H1 (cell line): Measurements from ENCODE around the gene SPTBN5. TPM values are rescaled to one million over a fixed set of nuclear protein-coding genes. Genes with fewer than 3 reads are reported as not detected.
A peak's percentile ranks its signal among the peaks of the same experiment; 100 is the strongest.

ENCODE experiments used
- CTCF ChIA-PET: fragments of 300-600 bp; sonication (Branson Sonifier 250); formaldehyde crosslinking; loops from one replicate; lab custom pipeline; 2021; ENCODE audit not compliant: partially characterized antibody; lab: Charles Lee
- POLR2A ChIA-PET: fragments of 300-600 bp; sonication (Branson Sonifier 250); formaldehyde crosslinking; loops from one replicate; lab custom pipeline; 2021; ENCODE audit warnings: inconsistent platforms; ENCODE audit not compliant: partially characterized antibody; lab: Charles Lee
- DNase-seq, 2 experiments: peaks; one replicate each; pipeline versions ENCODE4 v3.0.0 to v3.0.0-alpha.2; 2010 to 2022; ENCODE audit warnings: low spot score in 2 of 2, low read depth in 1 of 2, mixed read lengths in 1 of 2
- FAIRE-seq: peaks from 2 replicates; lab custom pipeline; 2011; peaks lifted over from hg19 to GRCh38; lab: Jason Lieb, UNC
- H2AFZ ChIP-seq: 2 replicates; pipeline ENCODE4 v1.8.1; 2012; ENCODE audit warnings: low read length, inconsistent platforms
- H2AK5ac ChIP-seq: 2 replicates; pipeline ENCODE4 v1.6.1; 2013; ENCODE audit warnings: low read depth, low read length
- H2BK120ac ChIP-seq: replicated peaks from 2 replicates; pipeline ENCODE3; 2013; ENCODE audit warnings: low read depth, low read length, inconsistent platforms
- H2BK12ac ChIP-seq: 2 replicates; pipeline ENCODE4 v1.6.1; 2013; ENCODE audit warnings: low read depth, low read length
- H2BK15ac ChIP-seq: 2 replicates; pipeline ENCODE4 v1.6.1; 2013; ENCODE audit warnings: low read length
- H2BK20ac ChIP-seq: 2 replicates; pipeline ENCODE4 v1.6.1; 2013; ENCODE audit warnings: low read length
- H2BK5ac ChIP-seq: 2 replicates; pipeline ENCODE4 v1.6.1; 2013; ENCODE audit warnings: low read depth, low read length
- H3K14ac ChIP-seq: 2 replicates; pipeline ENCODE4 v1.6.1; 2013; ENCODE audit warnings: inconsistent platforms; ENCODE audit not compliant: insufficient read length
- H3K18ac ChIP-seq: 2 replicates; pipeline ENCODE4 v1.6.1; 2013; ENCODE audit warnings: low read length; ENCODE audit errors: extremely low read depth
- H3K23ac ChIP-seq: 2 replicates; pipeline ENCODE4 v1.6.1; 2013; ENCODE audit warnings: inconsistent platforms; ENCODE audit not compliant: insufficient read length
- H3K23me2 ChIP-seq: 2 replicates; pipeline ENCODE4 v1.6.1; 2013; ENCODE audit warnings: low read depth, low read length
- H3K27ac ChIP-seq: 2 replicates; pipeline ENCODE4 v1.6.1; 2011; ENCODE audit warnings: low read depth, low read length, inconsistent platforms
- H3K27me3 ChIP-seq, 4 experiments: replicated peaks in 1 of 4; 1 replicate in 1 of 4; 2 replicates in 3 of 4; pipeline versions ENCODE4 v1.6.1 to v1.8.1; 2011 to 2013; ENCODE audit warnings: low read length in 3 of 4, mild to moderate bottlenecking in 3 of 4, inconsistent platforms in 2 of 4, mixed read lengths in 2 of 4, moderate library complexity in 1 of 4; ENCODE audit not compliant: control insufficient read depth in 3 of 4, insufficient read depth in 3 of 4; ENCODE audit errors: extremely low read depth in 1 of 4
- H3K36me3 ChIP-seq, 4 experiments: 2 replicates each; pipeline versions ENCODE4 v1.6.1 to v1.8.1; 2011 to 2013; ENCODE audit warnings: mild to moderate bottlenecking in 4 of 4, low read length in 3 of 4, moderate library complexity in 2 of 4, control low read depth in 1 of 4, inconsistent platforms in 1 of 4; ENCODE audit not compliant: insufficient read depth in 4 of 4, control insufficient read depth in 2 of 4
- H3K4ac ChIP-seq: replicated peaks from 2 replicates; pipeline ENCODE3; 2013; ENCODE audit warnings: low read length, low read depth, mixed read lengths, inconsistent platforms; ENCODE audit not compliant: insufficient read length
- H3K4me1 ChIP-seq, 4 experiments: replicated peaks in 1 of 4; 1 replicate in 1 of 4; 2 replicates in 3 of 4; pipeline versions ENCODE4 v1.6.1 to v1.8.1; 2011 to 2013; ENCODE audit warnings: low read length in 3 of 4, inconsistent platforms in 2 of 4, mixed read lengths in 1 of 4; ENCODE audit not compliant: insufficient read depth in 4 of 4, control insufficient read depth in 3 of 4
- H3K4me2 ChIP-seq, 2 experiments: 2 replicates each; pipeline versions ENCODE4 v1.6.1 to v1.8.1; 2011 to 2013; ENCODE audit warnings: low read depth in 2 of 2, low read length in 2 of 2, control low read depth in 1 of 2, inconsistent platforms in 1 of 2, mild to moderate bottlenecking in 1 of 2; ENCODE audit not compliant: insufficient read depth in 1 of 2
- H3K4me3 ChIP-seq, 4 experiments: fragments of 200-600, 300-600 bp in 1 of 4; sonication (generic), shearing (Covaris generic), sonication (Bioruptor Twin) in 1 of 4; 2 replicates each; pipeline versions ENCODE4 v1.5.1 to v1.8.1; 2011 to 2016; ENCODE audit warnings: low read length in 4 of 4, low read depth in 3 of 4, control low read depth in 2 of 4, inconsistent platforms in 2 of 4, mild to moderate bottlenecking in 2 of 4, mixed read lengths in 1 of 4, moderate library complexity in 1 of 4; ENCODE audit not compliant: insufficient read depth in 2 of 4; ENCODE audit errors: extremely low read depth in 1 of 4
- H3K56ac ChIP-seq: replicated peaks from 2 replicates; pipeline ENCODE3; 2013; ENCODE audit warnings: low read depth, mild to moderate bottlenecking, mixed read lengths, low read length, inconsistent platforms; ENCODE audit not compliant: insufficient read length
- H3K79me1 ChIP-seq: 2 replicates; pipeline ENCODE4 v1.6.1; 2013; ENCODE audit warnings: low read depth, low read length, control low read depth
- H3K79me2 ChIP-seq, 2 experiments: 2 replicates each; pipeline versions ENCODE4 v1.6.1 to v1.8.1; 2012 to 2013; ENCODE audit warnings: low read length in 2 of 2, mild to moderate bottlenecking in 2 of 2, inconsistent platforms in 1 of 2; ENCODE audit not compliant: insufficient read depth in 2 of 2, control insufficient read depth in 1 of 2
- H3K9ac ChIP-seq, 4 experiments: replicated peaks in 1 of 4; 1 replicate in 1 of 4; 2 replicates in 3 of 4; pipeline versions ENCODE4 v1.6.1 to v1.8.1; 2011 to 2013; ENCODE audit warnings: low read depth in 3 of 4, low read length in 3 of 4, control low read depth in 2 of 4, mild to moderate bottlenecking in 2 of 4, moderate library complexity in 2 of 4, inconsistent platforms in 1 of 4; ENCODE audit errors: extremely low read depth in 1 of 4
- H3K9me3 ChIP-seq, 2 experiments: 2 replicates each; pipeline versions ENCODE4 v1.6.1 to v1.8.1; 2012 to 2013; ENCODE audit warnings: mild to moderate bottlenecking in 2 of 2, moderate library complexity in 2 of 2, control low read depth in 1 of 2, inconsistent platforms in 1 of 2, low read depth in 1 of 2, low read length in 1 of 2, mixed read lengths in 1 of 2; ENCODE audit not compliant: insufficient read depth in 2 of 2
- H4K20me1 ChIP-seq, 2 experiments: replicated peaks in 1 of 2; 2 replicates each; pipeline versions ENCODE3 to v1.8.1; 2011 to 2013; ENCODE audit warnings: inconsistent platforms in 2 of 2, low read length in 2 of 2, mild to moderate bottlenecking in 1 of 2; ENCODE audit not compliant: insufficient read depth in 2 of 2, control insufficient read depth in 1 of 2
- H4K5ac ChIP-seq: 2 replicates; pipeline ENCODE4 v1.6.1; 2013; ENCODE audit warnings: low read length, low read depth, mixed read lengths, inconsistent platforms; ENCODE audit not compliant: insufficient read length
- H4K8ac ChIP-seq: 2 replicates; pipeline ENCODE4 v1.8.0; 2013; ENCODE audit warnings: mild to moderate bottlenecking, moderate library complexity, low read length, inconsistent platforms; ENCODE audit not compliant: insufficient read depth; ENCODE audit errors: extremely low read depth
- H4K91ac ChIP-seq: replicated peaks from 2 replicates; pipeline ENCODE3; 2013; ENCODE audit warnings: low read length, mixed read lengths, inconsistent platforms; ENCODE audit not compliant: insufficient read length
- E2F6 ChIP-seq: IDR thresholded peaks from 2 replicates; pipeline ENCODE4 v1.6.1; 2012; ENCODE audit warnings: inconsistent platforms
- EP300 ChIP-seq, 2 experiments: IDR thresholded peaks; 1 replicate in 1 of 2; 2 replicates in 1 of 2; pipeline ENCODE4 v1.6.1; 2011 to 2012; ENCODE audit warnings: low read depth in 2 of 2, low read length in 2 of 2, mild to moderate bottlenecking in 2 of 2, borderline replicate concordance in 1 of 2, inconsistent platforms in 1 of 2, moderate library complexity in 1 of 2
- HDAC2 ChIP-seq, 2 experiments: fragments of 300-600 bp in 1 of 2; sonication (generic) in 1 of 2; IDR thresholded peaks; 2 replicates each; pipeline ENCODE4 v1.6.1; 2011 to 2012; ENCODE audit warnings: low read depth in 2 of 2, low read length in 2 of 2, mild to moderate bottlenecking in 2 of 2, moderate library complexity in 2 of 2, borderline replicate concordance in 1 of 2, inconsistent platforms in 1 of 2
- JUN ChIP-seq: IDR thresholded peaks from 2 replicates; pipeline ENCODE4 v1.6.1; 2011; ENCODE audit warnings: low read depth, mild to moderate bottlenecking, improper control_type of control experiment, low read length
- MAX ChIP-seq: IDR thresholded peaks from 2 replicates; pipeline ENCODE4 v1.6.1; 2012; ENCODE audit warnings: inconsistent platforms
- POLR2A ChIP-seq, 2 experiments: IDR thresholded peaks; 1 replicate in 1 of 2; 2 replicates in 1 of 2; pipeline ENCODE4 v1.6.1; 2011; ENCODE audit warnings: low read depth in 2 of 2, low read length in 2 of 2, mild to moderate bottlenecking in 2 of 2; ENCODE audit errors: control extremely low read depth in 1 of 2
- SIN3A ChIP-seq, 2 experiments: IDR thresholded peaks in 1 of 2; conservative IDR thresholded peaks in 1 of 2; 2 replicates each; pipeline ENCODE4 v1.6.1; 2011 to 2012; ENCODE audit warnings: low read length in 2 of 2, improper control_type of control experiment in 1 of 2, low read depth in 1 of 2, mild to moderate bottlenecking in 1 of 2
- USF2 ChIP-seq: IDR thresholded peaks from 2 replicates; pipeline ENCODE4 v1.6.1; 2011; ENCODE audit warnings: low read length, improper control_type of control experiment
- WGBS, 2 experiments: shearing (Covaris generic) in 1 of 2; methylation state at CpG; one replicate each; pipeline versions ENCODE4 v1.1.6 to v1.1.7; 2013 to 2015; ENCODE audit warnings: low lambda C conversion rate in 2 of 2, mixed read lengths in 2 of 2, inconsistent platforms in 1 of 2, low coverage in 1 of 2, missing lambda C conversion rate in 1 of 2; ENCODE audit not compliant: insufficient replicate concordance in 2 of 2, insufficient coverage in 1 of 2, insufficient read length in 1 of 2; ENCODE audit errors: extremely low coverage in 1 of 2, missing lambda C conversion rate in 1 of 2; 5-methylcytosine and 5-hydroxymethylcytosine counted together
- polyA plus RNA-seq, 7 experiments: library from polyadenylated mRNA; depleted of rRNA in 3 of 7; stranded (reverse) in 5 of 7; unstranded in 2 of 7; fragments of >200 nt in 5 of 7; fragments of 200-250 nt in 2 of 7; gene quantifications; 1 replicate in 5 of 7; 2 replicates in 1 of 7; 4 replicates in 1 of 7; pipeline versions ENCODE4 v1.2.1 to v1.2.3, GENCODE V29; 2011 to 2013; ENCODE audit warnings: missing spikeins in 2 of 7, mixed read lengths in 2 of 7
- total RNA-seq: library from RNA; stranded (reverse); fragmentation: NEBNext Ultra II Directional; extraction: Animal tissue kit (Norgen Biotek cat#: 25700); gene quantifications from 2 replicates; pipeline ENCODE4 v1.2.1, GENCODE V29; 2021

Gene SPTBN5
- total and polyA plus RNA-seq, 2 of the 8 experiments (the other 6 are each of a cell fraction or from before 2014, with no cell fraction given), result 0.32 to 0.84 TPM

GRCh38 chr15:41827290-41827879 lies 66.5 kb downstream of the SPTBN5 start:
- Histone ChIP-seq H4K20me1 (peaks cover 1 to 6% of the 10 kb centered on the region in 2 experiments), H3K4me1 (peaks cover 0 to 4% (median 2%) of the 10 kb centered on the region in 4 experiments; a peak in 4 of 7 replicates), H3K4ac (peak overlapping the region; percentile 82), H3K14ac (no peak overlapping the region), H4K5ac (no peak overlapping the region), H3K36me3 (peaks cover 0 to 3% (median 0%) of the 10 kb centered on the region in 4 experiments; a peak in 4 of 8 replicates), H4K91ac (peak overlapping the region; percentile 55), H3K9ac (peak overlapping the region in 2 of 4 experiments; percentile 4 to 39; a peak in 2 of 7 replicates), H2AFZ (no peak overlapping the region; the same call in 1 of the 2 replicates), H3K27ac (no peak overlapping the region), H3K4me2 (peak overlapping the region; percentile 82 to 87), H2BK20ac (no peak overlapping the region), H3K79me2 (no peaks in the 10 kb centered on the region), H3K79me1 (no peaks in the 10 kb centered on the region), H3K23ac (no peak overlapping the region), H3K56ac (no peak overlapping the region), H3K4me3 (peak overlapping the region; percentile 61 to 97 (median 91)), H2AK5ac (no peak overlapping the region), H2BK15ac (no peak overlapping the region), H2BK12ac (no peak overlapping the region), H3K9me3 (no peaks in the 10 kb centered on the region), H2BK120ac (no peak overlapping the region), H4K8ac (peak overlapping the region; percentile 28), H3K23me2 (peaks cover 10% of the 10 kb centered on the region; the same call in 1 of the 2 replicates), H3K18ac (peak overlapping the region; percentile 48; the same call in 1 of the 2 replicates), H3K27me3 (peaks cover 0 to 2% (median 0%) of the 10 kb centered on the region in 4 experiments; a peak in 1 of 7 replicates), H2BK5ac (no peak overlapping the region)
- WGBS, 2 experiments, result 2% methylated on average over 28 of the region's 37 CpGs; no CpG with 5 or more reads in 1 of the 2 experiments
- ChIA-PET CTCF (interaction anchor here (0.6 to 2.1 kb wide), 9 partner anchors 11 to 239 kb away, joined by 3 to 6 read pairs (median 3); partner anchors contain the start of genes MAPKBP1 and PLA2G4B), POLR2A (interaction anchor here (0.8 to 2.1 kb wide), 5 partner anchors 17 to 256 kb away, joined by 3 to 6 read pairs (median 3); partner anchors contain the start of gene EHD4)
- peak in 1 of 2 experiments; percentile 80 for DNase-seq
- no peak for FAIRE-seq
- TF ChIP-seq SIN3A (conservative IDR thresholded peaks at IDR 0.05 in 1 of 2, IDR thresholded peaks at IDR 0.05 in 1 of 2; ENCODE audit: low read depth in 1 of 2, low read length in 2 of 2), result peak in 1 of 2 experiments; percentile 16; a peak in 1 of 4 replicates
- TF ChIP-seq MAX, result peak; percentile 46; the same call in 1 of the 2 replicates
- no peak for TF ChIP-seq JUN
- no peak for TF ChIP-seq EP300 (IDR thresholded peaks at IDR 0.05; ENCODE audit: borderline replicate concordance in 1 of 2, low read depth in 2 of 2, low read length in 2 of 2)
- no peak for TF ChIP-seq HDAC2 (IDR thresholded peaks at IDR 0.05; ENCODE audit: borderline replicate concordance in 1 of 2, low read depth in 2 of 2, low read length in 2 of 2)
- no peak for TF ChIP-seq USF2
- peak in 1 of 2 experiments; percentile 40; a peak in 1 of 3 replicates for TF ChIP-seq POLR2A (IDR thresholded peaks at IDR 0.05; ENCODE audit: control extremely low read depth in 1 of 2, low read depth in 2 of 2, low read length in 2 of 2)
- peak; percentile 40; the same call in 1 of the 2 replicates for TF ChIP-seq E2F6
